EH (cell line): ENCODE results near the gene TMEM150B.

Source experiments
- DNase-seq: peaks from one replicate; pipeline ENCODE4 v3.0.0-alpha.2; 2015; ENCODE audit warnings: low read depth

The TMEM150B gene

DNA sequence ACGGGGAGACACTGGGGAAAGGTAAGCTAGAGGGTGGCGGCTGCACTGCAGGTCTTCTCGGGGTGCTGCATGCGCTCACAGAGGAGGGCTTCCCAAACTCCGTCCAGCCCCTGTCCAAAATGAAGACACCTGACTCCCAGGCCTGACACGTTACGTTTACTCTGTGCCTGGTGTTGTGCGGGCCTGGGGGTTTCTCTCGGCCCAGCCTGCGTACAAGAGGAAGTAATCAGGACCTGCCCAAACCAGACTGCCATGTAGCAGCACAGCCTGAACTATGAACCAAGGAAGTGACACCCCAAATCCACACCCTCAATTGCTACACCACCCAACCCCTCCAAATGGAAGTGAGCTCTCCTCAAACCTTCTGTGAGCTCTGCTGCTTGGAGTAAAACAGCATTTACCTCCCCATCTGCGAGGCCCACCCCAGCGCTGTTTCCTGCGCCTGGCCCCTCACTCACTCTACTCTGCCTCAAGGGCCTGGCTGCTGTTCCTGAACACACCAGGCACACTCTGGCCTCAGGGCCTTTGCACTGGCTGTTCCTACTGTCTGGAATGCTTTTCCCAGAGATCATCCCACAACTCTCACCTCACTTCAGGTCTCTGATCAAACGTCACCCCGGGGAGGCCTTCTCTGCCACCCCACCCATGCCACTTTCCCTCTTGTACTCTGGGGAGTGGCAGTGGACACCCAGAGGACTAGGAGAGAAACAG, 48.3 kb downstream of the TMEM150B start:
- no peak for DNase-seq

DNA sequence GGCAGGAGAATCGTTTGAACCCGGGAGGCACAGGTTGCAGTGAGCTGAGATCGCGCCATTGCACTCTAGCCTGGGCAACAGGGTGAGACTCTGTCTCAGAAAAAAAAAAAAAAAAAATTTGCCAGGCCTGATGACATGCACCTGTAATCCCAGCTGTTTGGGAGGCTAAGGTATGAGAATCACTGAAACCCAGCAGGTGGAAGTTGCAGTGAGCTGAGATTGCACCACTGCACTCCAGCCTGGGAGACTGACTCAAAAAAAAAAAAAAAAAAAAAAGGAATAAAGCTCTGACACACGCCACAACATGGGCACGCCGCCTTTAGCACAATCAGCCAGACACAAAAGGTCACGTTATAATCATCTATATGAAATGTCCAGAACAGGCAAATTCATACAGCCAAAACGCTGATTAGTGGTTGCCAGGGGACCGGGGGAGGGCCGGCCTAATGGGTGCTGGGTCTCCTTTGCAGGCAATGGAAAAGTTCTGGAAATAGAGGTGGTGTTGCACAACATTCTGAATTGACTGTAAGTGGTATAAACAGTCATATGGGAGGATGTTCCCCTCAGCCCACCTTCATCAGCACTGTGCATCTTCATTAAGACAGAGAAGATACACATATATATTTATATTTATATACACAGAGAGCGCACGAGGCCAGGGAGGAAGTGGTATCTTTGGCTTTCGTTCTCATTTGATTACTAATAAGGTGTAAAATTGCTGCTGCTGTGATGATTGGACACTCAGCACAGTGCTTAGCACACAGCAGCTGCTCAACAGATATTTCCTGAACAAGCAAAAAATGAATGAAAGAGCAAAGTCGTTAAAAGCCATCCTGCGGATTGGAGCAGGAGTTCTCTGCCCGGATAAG, 49.1 kb downstream of the TMEM150B start:
- no peak for DNase-seq

DNA sequence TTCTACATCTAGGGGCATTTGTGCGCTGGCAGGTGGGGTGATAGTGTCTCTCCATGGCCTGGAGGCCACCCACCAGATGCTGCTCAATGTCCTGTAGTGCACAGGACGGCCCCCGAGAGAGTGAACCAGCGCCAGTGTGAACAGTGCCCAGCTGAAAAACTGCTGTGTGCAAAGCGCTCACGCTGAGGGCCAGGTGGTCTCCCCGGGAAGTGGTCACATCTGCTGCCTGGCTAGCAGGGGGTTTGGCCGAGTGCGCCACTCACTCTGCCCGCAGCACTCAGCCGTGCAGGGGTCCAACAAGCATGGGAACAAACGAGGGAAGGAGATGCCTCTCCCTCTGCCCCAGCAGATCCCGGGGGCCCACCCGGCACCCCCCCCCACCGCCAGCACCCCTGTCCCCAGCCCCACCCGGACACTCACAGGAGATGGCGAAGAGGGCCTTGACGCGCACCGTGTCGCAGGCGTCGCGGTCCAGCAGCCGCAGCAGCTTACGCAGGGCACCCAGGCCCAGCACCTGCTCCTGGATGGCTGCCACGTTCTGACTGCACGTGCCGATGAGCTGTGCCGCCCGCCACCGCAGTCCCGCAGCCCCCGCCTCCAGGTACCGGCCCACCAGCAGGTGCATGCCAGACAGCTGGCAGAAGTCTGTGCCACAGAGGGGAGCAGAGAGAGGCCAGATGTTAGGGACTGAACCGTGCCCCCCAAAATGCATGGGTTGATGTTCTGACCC, 51.0 kb downstream of the TMEM150B start:
- DNase-seq: no peak

DNA sequence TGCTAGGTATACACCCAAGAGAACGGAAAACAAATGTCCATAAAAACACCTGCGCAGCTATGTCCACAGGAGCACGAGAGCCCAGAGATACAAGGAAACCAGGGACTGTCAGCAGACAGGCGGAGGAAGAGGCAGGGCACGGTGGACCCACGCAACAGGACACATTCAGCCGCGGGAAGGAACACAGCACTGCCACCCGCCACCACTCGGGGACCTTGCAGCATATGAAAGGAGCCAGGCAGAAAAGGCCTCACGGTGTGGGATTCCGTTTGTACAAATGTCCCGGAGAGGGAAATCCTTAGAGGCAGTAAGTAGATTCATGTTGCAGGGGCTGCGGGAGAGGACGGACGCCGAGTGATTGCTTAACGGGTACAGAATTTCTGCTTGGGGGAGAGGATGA, 53.0 kb downstream of the TMEM150B start:
- DNase-seq: no peak

DNA sequence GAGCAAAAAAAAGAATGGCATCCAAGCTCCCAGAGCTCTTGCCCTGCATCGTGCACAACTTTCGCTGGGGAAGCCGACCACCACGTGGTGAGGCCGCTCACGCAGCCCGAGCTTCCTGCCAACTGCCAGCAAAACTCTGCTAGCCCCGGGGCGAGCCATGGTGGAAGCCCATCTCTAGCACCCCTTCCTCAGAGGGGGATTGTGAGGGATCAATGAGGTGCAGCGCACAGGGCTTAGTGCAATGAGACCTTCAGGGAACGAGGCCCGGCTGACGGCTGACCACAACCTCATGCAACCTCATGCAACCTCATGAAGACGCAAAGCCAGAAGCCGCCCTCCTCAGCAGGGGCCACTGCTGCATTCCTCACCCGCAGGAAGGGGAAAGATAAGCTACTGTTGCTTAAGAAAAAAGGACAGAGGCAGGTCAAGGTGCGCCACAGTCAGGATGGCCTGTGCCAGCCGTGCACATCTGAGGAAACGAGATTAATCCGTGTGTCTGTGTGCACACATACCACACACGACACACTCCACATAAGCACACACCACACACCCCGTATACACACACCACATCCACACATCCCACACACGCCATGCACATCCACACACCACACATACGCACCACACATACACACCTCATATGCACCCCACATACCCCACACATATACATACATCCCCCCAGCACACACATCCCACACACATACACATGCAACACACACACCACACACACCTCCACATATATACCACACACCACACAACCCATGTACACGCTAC, 54.8 kb downstream of the TMEM150B start:
- no peak for DNase-seq

DNA sequence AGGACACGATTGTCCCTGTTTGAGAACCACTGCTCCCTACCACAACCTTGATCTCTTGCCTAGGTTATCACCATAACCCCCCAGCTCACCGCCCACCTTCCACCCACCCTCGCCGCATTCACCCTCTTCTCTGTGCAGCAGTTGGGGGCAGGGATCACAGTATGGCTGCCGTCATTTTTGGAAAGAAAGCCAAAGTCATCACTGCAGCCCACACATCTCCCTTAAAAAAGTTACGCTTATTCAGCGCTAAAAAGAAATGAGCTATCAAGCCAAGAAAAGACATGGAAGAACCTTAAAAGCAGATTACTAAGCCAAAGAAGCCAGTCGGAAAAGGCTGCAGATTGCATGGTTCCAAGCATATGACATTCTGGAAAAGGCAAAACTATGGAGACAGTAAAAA, 55.8 kb downstream of the TMEM150B start:
- no peak for DNase-seq

DNA sequence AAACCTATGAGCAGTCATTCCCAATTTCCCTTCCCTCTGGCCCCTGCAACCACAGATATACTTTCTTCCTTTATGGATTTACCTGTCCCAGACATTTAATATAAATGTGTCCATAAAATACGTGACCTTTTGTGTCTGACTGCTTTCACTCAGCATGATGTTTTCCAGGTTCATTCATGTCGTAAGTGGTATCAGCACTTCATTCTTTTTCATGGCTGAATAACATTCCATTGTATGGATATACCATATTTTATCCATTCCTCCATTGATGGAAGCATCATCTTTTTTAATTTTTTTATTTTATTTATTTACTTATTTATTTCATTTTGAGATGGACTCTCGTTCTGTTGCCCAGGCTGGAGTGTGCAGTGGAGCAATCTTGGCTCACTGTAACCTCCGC, 58.3 kb downstream of the TMEM150B start:
- no peak for DNase-seq

DNA sequence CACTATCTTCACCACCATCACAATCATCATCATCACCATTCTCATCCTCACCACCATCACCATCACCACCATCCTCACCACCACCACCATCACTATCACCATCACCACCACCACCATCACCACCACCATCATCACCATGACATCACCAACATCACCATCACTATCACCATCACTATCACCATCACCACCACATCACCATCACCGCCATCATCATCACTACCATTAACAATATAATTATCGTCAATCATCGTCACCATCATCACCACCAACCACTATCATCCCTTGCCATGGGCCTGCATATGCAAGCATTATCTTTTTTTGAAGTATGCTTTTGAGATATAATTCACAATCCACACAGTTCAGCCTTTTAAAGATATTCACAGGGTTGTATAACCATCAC, 58.7 kb downstream of the TMEM150B start:
- DNase-seq: no peak

DNA sequence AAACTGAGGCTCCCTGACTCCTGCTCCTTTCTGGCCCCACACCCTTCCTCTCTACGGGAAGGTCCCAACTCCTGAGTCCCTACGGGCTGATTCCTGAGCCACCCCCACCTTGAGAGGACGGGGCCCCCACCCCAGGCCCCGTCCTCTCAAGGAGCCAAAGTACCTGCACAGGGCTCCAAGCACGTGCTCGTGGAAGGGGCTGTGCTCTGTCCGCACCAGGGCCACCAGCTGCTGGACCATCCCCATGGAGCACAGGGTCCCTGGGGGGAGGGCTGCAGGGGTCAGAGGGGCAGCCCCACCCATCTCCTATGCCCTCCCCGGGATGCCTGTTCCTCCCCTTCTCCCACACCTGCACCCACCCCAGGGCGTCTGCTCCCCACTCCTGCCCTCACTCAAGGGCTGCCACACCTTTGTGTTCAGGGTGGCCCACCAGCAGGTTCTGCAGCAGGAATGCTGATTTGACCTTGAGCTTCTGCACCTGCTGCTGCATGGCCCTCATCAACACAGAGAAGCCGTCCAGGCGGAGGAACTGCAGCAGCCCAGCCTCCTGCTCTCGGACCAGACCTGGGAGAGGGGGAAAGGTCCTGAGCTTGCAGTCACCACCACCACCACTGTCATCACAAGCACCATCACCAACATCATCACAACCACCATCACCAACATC, 59.3 kb downstream of the TMEM150B start:
- DNase-seq: no peak

DNA sequence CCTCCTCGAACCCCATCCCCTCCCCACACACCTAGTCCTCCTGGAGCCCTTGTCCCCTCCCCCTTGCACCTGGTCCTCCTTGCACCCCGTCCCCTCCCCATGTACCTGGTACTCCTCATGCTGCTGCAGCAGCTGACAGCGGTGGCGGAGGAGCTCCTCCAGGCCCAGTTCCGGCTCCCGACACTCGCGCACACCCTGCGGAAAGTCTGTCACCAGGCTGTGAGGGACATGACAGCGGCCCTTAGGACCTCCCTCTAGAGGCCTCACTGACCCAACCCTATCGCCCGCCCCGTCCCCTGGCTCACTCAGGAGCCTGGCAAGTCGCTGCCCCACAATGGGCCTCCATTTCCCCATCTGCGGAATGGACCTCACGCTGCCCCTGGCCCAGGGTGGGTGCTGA, 60.0 kb downstream of the TMEM150B start:
- no peak for DNase-seq

DNA sequence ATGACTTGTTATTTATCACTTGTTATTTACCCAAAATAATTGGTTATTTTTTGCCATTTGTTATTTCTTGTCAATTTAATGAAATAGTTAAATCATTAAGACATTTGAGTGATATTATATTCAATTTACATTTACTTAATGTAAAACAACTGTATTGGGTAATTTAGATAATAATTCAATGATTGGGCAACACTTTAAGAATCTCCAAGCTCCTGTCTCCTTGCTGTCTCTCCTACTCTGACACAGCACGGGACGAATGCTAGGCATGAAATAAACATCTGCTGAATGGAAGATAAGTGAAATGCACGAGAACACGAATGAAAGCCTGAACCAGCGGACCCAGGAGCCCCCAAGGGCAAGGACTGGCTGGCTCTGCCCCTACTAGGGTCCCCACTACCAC, 60.6 kb downstream of the TMEM150B start:
- no peak for DNase-seq
